Activated CD8-positive, alpha-beta memory T cell treated with anti-CD3 and anti-CD28 coated beads for 36 hours (primary cell): ENCODE measurements around the gene MPI. TPM values are rescaled to one million over a fixed set of nuclear protein-coding genes. Genes with fewer than 3 reads are reported as not detected.

Experiments used
- CTCF ChIA-PET: fragments of 350-600 bp; sonication (Branson Sonifier 250); formaldehyde crosslinking; loops from one replicate; lab custom pipeline; 2021; ENCODE audit warnings: antibody characterized with exemption; lab: Charles Lee
- POLR2A ChIA-PET: fragments of 350-600 bp; sonication (Branson Sonifier 250); formaldehyde crosslinking; loops from one replicate; lab custom pipeline; 2021; ENCODE audit warnings: antibody characterized with exemption; lab: Charles Lee
- total RNA-seq, 2 experiments: library from RNA; stranded (reverse); gene quantifications; one replicate each; pipeline ENCODE4 v1.2.3, GENCODE V29; 2021

Gene MPI
- total RNA-seq, 2 experiments from 2014 or later = 62.3 to 64.6 TPM

DNA sequence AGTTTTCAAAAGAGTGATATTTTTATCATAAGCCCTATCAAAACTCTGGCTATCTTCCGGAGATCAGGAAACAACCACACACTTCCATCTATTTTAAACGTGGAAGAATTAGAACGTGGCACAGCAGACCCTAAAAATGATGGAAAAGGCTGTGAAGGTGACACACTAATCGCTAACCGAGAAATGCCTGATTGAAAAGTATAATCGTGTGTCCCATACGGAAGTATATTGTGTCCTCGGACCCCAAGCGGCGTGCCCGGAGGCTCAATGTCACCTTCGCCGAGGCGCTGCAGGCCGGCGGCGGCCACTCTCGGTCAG lies 47.4 kb downstream of the MPI start:
- ChIA-PET CTCF (interaction anchor here (0.8 kb wide), 1 partner anchor 10 kb away, joined by 5 read pairs; no protein-coding TSS in a partner anchor), POLR2A (interaction anchor here (0.7 to 1.6 kb wide), 4 partner anchors 17 to 264 kb away, joined by 3 to 8 read pairs (median 4); partner anchors contain the start of genes C15orf39 and RPP25)

DNA sequence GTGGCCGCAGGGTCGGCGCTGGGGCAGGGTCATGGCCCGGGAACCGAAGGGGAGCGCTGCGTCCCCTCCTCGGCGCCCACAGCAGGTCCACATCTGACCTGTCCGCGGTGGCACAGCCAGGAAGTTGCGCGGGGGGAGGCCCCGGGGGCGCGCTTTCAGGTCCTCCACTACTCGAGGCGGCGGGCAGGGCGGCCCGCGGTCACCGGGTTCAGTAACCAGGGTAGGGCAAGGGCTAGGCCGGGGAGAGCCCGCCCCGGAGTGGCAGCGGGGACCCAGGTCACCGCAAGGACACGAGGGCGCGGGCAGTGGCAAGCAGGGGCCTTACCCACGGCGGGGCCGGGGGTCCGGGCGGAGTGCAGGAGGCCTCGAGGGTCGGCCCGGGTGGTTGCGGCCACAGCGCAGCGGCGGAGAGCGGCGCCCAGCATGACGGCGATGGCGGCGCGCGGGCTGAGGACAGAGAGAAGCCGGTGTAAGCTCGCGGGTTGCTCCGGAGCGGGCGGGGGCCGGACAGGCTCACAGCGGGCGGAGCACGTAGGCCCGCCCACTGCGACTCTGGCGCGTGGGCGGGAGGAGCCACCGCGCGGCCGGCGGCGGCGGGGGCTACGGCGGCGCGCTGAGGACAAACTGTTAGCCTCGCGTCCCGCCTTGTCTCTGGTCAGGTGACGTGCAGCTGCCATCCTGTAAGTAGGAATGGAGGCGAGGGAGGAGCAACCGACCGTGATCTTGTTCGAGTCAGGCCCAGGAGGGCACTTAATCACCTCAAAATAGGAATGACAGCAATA lies 47.9 kb downstream of the MPI start, which contains the start of gene COX5A:
Gene COX5A (minus strand): TSS at position 484 of the 782 bp plus-strand sequence. CDS start 59 bp downstream, at position 425.
- ChIA-PET POLR2A (interaction anchor here (0.6 to 1.6 kb wide), 5 partner anchors 17 to 264 kb away, joined by 3 to 8 read pairs (median 5); partner anchors contain the start of genes C15orf39 and RPP25), CTCF (interaction anchor here (0.8 to 1.8 kb wide), 3 partner anchors 9 to 13 kb away, joined by 4 to 6 read pairs (median 5); no protein-coding TSS in a partner anchor)

DNA sequence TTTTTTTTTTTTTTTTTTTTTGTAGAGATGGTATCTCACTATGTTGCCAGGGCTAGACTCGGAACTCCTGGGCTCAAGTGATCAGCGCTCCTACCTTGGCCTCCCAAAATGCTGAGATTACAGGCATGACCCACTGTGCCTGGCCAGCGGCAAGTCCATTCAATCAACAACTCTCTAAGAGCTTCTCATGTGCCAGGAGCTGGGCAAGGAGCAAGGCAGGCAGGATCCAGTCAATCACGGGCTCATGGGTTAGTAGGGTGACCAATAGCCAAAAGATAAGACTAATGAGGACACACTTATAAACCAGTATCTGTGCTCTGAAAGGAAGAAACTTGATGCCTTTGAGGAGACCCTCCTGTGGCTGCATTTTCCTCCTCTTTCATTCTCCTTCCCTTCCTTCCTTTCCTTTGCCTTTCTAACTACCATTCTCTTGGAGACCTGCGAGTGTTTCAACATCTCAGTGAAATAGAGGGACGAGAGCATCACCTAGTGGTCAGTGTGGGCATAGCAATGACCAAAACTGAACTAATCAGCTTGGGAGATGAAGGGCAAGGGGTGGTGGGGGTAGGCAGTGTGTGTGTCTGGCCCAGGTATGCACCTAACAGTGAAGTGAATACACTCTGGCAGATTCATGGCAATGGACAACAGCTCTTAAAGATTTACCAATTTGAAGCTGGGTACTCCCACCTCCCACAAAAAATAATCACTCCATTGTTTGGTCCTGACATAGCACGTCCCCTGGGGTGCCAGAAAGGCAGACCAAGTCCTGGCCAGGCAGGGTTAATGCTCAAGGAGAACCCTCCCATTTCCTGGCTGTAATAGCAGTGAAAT lies 60.5 kb downstream of the MPI start:
- CTCF ChIA-PET = interaction anchor here (0.5 to 2.5 kb wide), 21 partner anchors 9 to 331 kb away, joined by 3 to 13 read pairs (median 4); partner anchors contain the start of genes COX5A and FAM219B

DNA sequence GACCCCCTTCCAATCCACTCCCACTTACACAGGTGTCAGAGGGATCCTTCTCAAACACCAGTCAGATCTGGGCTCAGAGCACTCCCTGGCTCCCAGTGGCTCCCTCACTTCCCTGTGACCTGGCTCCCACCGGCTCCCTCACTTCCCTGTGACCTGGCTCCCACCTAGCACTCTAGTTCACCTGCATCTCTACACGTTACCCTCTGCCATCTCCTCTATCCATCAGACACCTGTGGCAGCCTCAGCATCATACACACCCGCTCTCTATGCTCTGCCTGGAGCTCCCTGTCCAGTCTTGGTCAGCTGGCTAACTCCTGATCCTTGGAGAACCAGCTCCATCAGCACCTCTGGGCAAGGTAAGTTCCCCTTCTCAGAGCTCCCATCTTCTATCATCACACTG lies 61.2 kb downstream of the MPI start:
- POLR2A ChIA-PET = no interaction called here
- CTCF ChIA-PET = interaction anchor here (0.5 to 2.5 kb wide), 17 partner anchors 9 to 316 kb away, joined by 3 to 13 read pairs (median 5); partner anchors contain the start of genes COX5A and FAM219B

More for the DNA sequence above, 60.5 kb downstream of the MPI start:
- POLR2A ChIA-PET = no interaction called here

Other genes starting within 250 kb of the MPI start
- gene EDC3, start 194.0 kb upstream of the MPI start, total RNA-seq = 10 to 100 TPM; 50.5 to 52.2 TPM
- 1 to 10 TPM in 1 of 2 experiments, under 1 TPM in 1; 0.48 to 1.0 TPM for gene CYP1A1, start 164.5 kb upstream of the MPI start, total RNA-seq
- gene CYP1A2, start 141.2 kb upstream of the MPI start, total RNA-seq = not detected
- gene CSK, start 108.0 kb upstream of the MPI start, total RNA-seq = 100 to 1,000 TPM; 289 to 301 TPM
- gene LMAN1L, start 77.2 kb upstream of the MPI start, total RNA-seq = under 1 TPM in 1 of 2 experiments, not detected in 1; 0.15 TPM
- gene CPLX3, start 63.4 kb upstream of the MPI start, total RNA-seq = not detected
- gene ULK3, start 46.9 kb upstream of the MPI start, total RNA-seq = 10 to 100 TPM; 49.6 to 54.3 TPM
- 10 to 100 TPM; 71.1 to 73.3 TPM for gene SCAMP2, start 16.7 kb upstream of the MPI start, total RNA-seq
- 10 to 100 TPM; 50.6 to 52.7 TPM for gene FAM219B, start 16.8 kb downstream of the MPI start, total RNA-seq
- 100 to 1,000 TPM; 350 to 357 TPM for gene COX5A, start 48.0 kb downstream of the MPI start, total RNA-seq
- 1 to 10 TPM; 9.5 to 9.7 TPM for gene RPP25, start 66.7 kb downstream of the MPI start, total RNA-seq
- gene SCAMP5, start 105.5 kb downstream of the MPI start, total RNA-seq = 1 to 10 TPM; 1.2 to 1.7 TPM
- 10 to 100 TPM; 32.4 to 34.2 TPM for gene PPCDC, start 133.5 kb downstream of the MPI start, total RNA-seq